Measurements from ENCODE around the gene ATP5PO.
"Not testable (repeated sequence)": the region's sequence is repeated elsewhere in the genome, so short reads cannot be mapped to it uniquely, and the experiment has no call there.

ATP5PO gene

DNA sequence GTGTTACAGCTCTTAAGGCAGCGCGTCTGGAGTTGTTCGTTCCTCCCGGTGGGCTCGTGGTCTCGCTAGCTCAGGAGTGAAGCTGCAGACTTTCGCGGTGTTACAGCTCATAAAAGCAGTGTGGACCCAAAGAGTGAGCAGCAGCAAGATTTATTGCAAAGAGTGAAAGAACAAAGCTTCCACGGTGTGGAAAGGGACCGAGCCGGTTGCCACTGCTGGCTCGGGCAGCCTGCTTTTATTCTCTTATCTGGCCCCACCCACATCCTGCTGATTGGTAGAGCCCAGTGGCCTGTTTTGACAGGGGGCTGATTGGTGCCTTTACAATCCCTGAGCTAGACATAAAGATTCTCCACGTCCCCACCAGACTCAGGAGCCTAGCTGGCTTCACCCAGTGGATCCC, 47.7 kb downstream of the ATP5PO start:
- DNase-seq (ENCODE audit: low read depth), result not testable (repeated sequence)

GRCh38 chr21:33866826-33867225, 48.8 kb downstream of the ATP5PO start:
- DNase-seq (ENCODE audit: low read depth), result no peak

DNA sequence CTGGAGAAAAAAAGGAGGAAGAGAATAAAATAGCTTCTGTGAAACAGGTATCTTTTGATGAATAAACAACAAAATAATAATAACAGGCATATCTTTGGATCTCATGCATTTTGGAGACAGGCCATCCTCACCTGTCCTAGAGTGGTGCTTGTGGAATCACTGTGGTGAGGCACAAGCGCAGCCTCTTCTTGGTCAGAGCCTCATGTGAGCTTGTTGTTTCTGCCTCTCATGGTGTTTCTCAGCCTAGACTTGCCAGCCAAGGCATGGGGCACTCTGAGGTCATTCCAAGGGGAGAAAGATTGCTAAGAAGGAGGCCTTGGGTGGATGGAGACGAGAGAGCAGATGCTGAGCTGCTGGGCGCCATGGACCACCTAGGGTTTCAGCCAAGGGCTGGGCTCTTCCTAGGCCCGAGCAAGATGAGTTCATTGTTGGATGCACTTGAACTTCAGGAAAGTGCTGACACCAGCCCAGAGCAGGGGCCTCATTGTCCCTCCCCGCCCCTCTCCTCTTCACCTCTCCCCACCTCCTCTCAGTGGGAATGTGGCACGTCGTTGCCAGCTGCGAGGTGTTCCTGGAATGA, 49.5 kb downstream of the ATP5PO start:
- no peak for DNase-seq (ENCODE audit: low read depth)

DNA sequence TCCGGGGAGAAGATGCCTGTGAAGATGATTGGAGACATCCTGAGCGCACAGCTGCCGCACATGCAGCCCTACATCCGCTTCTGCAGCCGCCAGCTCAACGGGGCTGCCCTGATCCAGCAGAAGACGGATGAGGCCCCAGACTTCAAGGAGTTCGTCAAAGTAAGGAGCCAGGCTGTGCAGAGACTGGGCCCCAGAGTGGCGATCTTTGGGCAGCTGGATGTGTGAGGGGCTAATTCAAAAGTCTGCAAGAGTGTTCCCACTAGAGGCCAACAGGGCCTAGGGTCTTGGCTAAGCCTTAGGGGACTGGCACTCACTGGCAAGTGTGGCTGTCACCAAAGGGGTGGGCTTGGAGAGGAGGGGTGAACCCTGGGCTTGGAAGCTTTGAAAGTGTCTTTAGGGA, 50.4 kb downstream of the ATP5PO start:
- DNase-seq (ENCODE audit: low read depth), result no peak

DNA sequence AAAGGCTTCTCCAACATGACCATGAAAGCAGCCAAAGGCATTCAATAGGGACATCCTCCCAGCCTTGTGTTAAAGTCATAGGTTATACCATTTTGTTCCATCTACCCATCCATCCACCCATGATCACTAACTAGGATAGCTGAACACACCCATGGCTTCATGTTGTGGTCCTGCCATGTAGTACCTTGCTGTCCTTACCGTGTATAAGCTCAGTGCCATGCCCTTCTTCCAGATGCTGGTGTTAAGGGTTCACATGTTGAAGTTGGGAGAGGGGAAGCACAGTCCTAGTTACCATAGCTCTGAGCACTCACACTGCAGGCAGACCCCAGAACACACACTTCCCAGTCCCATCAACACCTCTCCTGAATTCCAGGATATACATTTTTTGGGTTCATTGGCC, 51.5 kb downstream of the ATP5PO start:
- no peak for DNase-seq (ENCODE audit: low read depth)

GRCh38 chr21:33863191-33863590, 52.4 kb downstream of the ATP5PO start:
- not testable (repeated sequence) for DNase-seq (ENCODE audit: low read depth)

DNA sequence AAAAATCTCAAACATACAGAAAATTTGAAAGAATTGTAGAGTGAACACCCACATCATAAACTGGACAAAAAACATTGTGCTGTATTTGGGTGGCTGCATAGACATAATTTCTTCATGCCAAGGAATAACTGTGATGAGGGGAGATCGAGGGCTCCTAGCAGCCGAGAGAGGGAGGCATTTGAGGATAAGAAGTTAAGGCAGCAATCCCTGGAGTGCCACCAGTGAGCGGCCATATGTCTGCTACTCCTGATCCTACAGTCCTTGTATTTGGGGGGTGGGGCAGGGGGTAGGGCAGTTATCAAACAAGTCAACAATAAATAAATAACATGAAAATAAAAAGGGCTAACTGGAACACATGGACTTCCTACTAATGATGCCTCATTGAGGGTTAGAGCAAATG, 54.5 kb downstream of the ATP5PO start:
- no peak for DNase-seq (ENCODE audit: low read depth)

GRCh38 chr21:33860332-33860879, 55.2 kb downstream of the ATP5PO start:
- no peak for DNase-seq (ENCODE audit: low read depth)

DNA sequence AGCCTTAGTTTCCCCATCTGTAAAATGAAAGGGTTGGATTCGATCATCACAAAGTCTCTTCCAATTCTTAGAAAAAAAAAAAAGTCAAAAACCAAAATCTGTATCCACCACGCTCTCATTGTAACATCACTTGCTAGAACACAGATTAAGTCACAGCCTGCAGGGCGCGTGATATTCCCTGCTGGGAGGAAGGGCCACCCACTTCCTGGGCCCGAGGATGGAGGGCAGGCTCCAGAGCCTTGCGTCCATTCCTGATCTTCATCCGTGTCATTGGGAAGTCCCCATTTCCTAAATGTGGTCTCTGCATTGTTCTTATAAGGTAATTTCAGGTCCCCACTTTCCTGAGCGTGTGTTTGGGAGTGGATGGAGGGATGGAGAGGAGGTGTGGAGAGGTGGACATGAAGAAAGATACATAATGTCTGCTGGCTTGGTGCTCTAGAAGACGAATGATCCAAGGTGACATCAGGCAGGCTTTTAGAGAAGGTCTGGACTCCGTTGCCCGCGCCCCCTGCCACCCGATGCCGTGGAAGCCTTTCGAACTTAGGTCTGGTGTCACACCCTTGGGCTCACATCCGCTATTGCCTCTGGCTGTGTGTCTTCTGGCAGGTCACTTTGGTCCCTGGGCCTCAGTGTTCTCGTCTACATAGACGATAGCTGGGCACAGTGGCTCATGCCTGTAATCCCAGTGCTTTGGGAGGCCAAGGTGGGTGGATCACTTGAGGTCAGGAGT, 56.1 kb downstream of the ATP5PO start:
- DNase-seq (ENCODE audit: low read depth), result no peak

DNA sequence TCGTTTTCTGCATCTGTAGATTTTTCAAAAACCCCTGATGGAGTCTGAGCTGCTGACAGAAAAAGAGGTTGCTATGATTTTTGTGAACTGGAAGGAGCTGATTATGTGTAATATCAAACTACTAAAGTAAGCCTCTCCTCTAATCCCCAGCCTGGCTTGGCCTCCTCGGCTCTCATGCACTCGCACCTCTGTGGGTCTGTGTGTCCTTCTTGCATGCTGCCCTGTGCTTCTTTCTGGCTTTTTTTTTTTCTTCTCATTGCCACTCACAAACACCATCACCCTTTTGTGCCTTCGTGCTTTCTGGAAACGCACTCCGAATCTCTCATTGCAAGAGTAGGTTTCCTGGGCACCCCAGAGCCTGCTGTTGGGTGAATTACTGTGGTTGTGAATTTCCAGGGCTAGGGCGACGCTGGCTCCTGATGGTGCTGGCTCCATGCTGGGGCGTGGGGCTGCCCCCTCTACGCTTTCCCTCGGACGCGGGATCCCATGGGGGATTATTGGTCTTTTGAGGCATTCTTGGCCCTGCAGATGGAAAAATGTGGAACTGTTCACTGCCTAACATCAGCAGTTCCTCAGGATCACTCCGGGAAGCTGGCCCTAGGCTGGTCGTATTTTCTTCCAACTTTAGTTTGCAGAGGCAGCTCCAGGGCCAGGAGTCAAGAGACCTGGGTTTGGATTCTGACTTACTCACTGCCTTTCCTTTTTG, 56.8 kb downstream of the ATP5PO start:
- no peak for DNase-seq (ENCODE audit: low read depth)

DNA sequence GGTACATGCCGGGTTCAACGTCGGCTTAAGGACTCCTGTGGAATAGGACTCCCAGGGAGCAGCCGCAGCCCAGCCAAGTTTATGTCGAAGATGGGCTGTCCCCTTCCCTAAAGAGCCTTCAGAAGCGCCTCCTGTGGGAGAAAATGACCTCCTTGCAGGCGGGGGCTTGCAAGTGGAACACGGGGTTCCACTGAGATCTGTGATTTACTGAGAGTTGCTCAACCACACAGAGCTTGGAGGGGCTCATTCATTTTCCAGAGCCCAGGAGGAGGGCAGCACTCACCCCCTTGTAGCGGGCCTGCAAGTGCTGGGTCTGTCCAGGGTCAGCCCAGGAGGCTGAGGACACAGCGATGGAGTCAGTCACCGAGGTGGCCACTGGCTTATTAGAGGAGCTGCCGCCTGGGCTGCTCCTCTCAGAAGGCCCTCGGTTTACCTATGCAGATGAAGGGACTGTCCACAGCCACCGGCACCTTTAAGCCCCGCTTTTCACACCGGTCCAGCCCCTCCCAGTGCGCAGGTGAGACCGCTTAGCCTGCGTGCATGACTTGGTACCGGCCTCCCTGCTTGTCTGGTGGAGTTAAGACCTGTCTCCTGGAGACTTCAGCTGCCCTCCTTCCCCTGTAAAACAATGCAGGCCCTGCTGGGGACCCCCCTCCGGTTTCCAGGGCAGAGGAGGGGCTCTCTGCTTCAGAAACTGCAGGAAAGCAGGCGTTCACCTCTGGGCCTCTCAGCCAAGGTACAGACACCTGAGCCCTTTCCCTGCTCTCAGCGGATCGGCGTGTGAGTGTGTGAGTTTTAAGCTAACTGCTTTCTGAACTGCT, 57.5 kb downstream of the ATP5PO start:
- no peak for DNase-seq (ENCODE audit: low read depth)

GRCh38 chr21:33856893-33857527, 58.6 kb downstream of the ATP5PO start:
- no peak for DNase-seq (ENCODE audit: low read depth)

GRCh38 chr21:33855190-33855589, 60.4 kb downstream of the ATP5PO start:
- DNase-seq (ENCODE audit: low read depth), result no peak

- no peak for DNase-seq (ENCODE audit: low read depth)
Measured at GRCh38 chr21:33854604-33855003, 61.0 kb downstream of the ATP5PO start.

Measured in stimulated activated CD8-positive, alpha-beta memory T cell treated with anti-CD3 and anti-CD28 coated beads, Interleukin-7, amount 100 ng/mL, for 24 hours (primary cell).